NCI-H446 (cell line): ENCODE results near the gene JAG1.

Experiments used
- DNase-seq, 2 experiments: peaks; one replicate each; lab custom pipeline; 2025; lab: John Stamatoyannopoulos, UW

Gene JAG1

DNA sequence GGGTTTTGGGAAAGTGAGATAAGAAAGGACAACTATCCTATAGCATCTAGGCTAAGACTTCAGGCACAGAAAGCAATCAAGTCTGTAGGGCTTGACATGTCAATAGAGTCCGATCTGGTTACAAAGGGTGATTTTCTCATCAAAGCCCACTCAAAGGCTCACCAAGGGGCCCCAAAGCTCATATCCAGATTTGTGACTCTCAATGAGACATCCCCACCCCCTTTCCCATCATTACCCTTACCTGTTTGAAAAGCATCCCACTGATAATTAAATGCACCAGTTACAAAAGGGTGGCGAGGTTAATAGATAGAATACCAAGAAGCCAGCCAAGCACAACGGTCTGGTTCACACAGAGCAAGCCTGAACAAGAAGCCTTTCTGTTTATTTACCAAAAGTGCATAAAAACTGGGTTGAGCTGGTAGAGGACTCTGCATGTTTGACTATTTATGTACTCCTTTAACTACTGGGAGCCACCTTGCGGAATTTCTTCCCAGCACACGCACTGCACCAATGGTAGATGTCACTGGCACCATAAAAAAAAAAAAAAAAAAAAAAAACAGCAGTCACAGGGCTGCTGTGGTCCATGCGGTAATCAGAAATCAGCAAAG lies 6.1 kb downstream of the JAG1 start:
- no peak for DNase-seq

DNA sequence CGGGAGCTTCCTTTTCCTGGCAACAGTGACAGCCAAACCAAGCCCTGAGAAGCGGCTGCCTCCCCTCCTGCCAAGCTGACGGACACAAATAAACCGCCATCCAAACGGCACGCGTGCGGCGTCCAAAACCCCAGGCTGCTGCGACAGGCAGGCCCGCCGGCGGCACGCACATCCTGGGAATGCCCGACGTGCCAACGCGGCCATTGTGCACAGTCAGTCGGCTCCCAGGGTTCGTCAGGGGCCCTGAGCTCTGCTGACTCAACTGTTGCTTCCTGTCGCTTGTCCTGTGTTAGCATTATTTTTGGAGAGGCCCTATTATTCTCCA lies 6.8 kb downstream of the JAG1 start:
- DNase-seq = peak; percentile 58 to 84

DNA sequence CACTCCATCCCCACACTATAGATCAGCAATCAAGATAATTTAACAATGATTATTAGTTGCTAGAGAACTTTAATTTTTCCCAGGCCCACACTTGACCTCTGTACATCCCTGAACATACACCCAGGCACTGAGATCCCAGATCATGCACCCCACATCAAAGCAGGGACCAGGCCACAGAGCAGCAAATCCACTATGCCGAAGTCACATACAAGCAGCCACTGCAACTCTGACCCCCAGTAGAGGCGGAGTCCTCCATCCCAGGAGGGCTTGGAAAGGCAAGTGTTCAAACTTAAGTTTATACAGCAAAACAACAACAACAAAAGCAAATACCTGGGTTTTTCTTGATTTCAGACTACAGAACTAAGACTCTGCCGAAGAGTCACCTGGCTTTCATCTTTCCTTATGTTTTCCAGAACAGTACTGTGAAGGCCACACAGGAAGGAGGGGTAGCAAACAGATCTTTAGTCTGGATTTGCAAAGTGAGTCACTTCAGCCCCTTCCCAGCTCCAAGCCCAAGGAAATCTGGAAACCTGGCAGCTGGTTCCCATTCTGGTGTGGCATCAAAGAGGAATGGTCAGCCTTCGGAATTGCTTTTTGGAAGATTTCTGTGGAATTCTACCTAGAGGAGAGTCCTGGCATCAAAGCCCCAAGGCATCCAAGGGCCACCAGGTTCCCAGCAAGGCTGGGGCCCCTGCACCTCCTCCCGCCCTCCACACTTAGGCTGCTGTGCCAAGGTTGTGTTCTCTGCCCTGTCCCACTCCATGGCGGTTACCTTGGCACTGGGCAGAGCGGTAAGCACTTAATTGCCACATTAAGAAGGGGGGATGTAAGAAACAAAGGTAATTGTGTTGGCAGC lies 7.3 kb downstream of the JAG1 start:
- peak in 1 of 2 experiments; percentile 55 for DNase-seq

- no peak for DNase-seq
These were observed 8.0 kb downstream of the JAG1 start for GRCh38 chr20:10665791-10666190.

GRCh38 chr20:10665027-10665561 lies 8.7 kb downstream of the JAG1 start:
- DNase-seq = no peak

DNA sequence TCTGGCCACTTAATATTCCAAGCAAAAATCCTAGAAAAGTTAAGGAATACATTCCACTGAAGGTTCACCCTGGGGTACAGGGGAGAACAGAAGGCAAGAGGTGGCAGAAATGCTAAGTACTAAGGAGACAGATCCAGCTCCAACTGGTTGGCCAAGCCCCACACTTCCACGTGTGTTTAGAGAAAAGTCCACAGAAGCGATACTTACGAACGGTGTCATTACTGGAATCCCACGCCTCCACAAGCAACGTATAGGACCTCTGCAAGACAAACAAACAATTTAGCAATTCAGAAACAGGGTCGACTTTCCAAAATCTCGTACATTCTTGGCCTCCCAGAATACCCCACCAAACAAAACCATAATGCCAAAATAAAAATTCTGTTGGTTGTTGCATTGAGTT lies 10.0 kb downstream of the JAG1 start:
- DNase-seq = no peak

DNA sequence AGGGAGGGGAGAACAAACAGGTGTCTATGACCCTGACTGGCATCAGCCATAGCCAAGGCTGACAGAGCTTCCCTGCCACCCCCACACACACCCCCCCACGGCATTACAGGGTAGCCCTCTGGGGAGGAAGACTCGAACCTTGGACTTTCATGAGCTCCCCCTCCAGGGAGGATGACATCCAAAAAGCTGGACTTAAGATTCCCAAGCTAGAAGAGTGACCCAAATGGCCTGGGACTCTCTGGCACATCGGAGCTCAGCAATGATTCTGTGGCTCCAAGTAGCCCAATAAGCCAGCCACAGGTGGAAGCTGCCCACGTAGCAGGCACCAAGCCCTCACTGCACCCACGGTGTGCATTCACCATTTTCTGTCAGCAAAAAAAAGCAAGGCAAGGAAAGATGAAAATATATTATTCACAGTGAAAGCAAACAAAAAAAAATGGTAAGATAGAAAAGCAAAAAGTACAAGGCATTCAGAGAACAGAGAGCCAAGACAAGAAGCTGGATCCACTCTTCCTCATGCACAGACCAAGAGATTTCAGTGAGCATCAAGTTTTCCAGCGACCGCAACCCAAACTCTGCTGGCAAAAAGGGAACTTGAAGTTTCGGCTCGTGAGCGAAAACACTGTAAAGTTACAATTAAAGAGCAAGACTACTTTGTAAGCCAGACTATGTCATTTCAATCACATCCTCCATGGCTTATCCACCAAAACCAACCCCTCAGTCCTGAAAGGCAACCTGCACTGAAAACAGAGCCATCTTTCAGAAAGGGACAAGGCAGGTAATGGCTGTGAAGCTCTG lies 10.9 kb downstream of the JAG1 start:
- DNase-seq = no peak

DNA sequence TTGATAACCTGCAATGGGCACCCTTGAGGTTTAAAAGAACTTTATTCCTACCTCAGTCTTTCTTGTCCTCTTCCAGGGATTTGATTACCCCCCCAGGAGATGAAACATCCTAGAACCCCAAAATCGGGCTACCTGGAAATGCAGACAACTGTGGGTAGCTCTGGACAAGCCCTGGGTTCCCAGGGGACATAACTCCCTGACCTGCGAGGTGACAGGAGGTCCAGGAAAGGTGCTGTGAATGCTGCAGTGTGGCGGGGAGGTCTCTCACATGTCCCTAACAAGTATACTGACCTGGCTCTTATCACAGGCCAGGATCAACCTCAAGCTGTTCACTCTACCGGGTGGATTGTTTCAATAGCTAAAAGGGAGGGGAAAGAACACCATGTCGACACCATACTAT lies 11.6 kb downstream of the JAG1 start:
- no peak for DNase-seq

GRCh38 chr20:10661261-10661660 lies 12.5 kb downstream of the JAG1 start:
- DNase-seq = no peak

- no peak for DNase-seq
These were observed 13.1 kb downstream of the JAG1 start for GRCh38 chr20:10660661-10661060.

DNA sequence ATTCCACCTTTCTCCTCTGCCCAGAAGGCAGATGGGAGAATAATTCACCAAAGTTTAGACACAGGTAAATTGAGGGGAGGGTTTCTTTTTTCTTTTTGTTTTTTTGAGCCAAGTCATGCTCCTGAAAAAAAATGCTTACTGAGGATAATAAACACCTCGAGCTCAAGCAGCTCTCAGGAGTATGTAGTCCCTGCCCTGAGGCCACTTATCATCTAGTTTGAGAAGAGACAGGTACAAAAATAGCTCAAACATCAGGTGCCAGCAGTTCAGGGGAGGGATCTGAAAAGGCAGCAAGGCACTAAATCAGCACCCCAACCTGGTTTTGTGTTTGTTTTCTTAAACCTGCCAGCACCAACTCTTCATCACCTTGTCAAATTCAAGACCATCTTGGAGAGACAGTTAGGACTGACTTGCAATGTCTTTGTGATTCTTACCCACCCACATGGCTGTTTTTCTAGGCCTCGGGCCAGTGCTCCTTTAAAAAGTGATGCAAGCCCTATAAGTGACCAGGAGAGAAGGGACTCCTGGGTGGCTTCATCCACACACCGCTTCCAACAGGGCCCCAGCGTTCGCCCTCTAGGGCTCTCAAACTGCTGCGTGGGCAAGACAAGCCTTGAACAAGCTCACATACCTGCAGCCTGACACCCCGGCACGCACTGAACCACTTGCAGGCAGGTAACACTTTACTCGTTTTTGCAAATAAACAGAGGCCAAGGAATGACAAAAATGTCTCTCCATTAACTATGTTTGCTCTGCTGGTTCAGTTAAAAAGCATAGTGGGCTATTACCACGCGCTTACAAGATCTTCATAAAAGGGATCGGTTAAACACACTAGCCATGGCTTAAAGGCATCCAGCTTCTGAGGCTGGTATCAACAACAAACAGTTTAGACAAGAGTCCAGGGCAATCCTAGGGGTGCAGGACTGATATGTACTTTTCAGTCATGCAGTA lies 13.9 kb downstream of the JAG1 start:
- DNase-seq = no peak

DNA sequence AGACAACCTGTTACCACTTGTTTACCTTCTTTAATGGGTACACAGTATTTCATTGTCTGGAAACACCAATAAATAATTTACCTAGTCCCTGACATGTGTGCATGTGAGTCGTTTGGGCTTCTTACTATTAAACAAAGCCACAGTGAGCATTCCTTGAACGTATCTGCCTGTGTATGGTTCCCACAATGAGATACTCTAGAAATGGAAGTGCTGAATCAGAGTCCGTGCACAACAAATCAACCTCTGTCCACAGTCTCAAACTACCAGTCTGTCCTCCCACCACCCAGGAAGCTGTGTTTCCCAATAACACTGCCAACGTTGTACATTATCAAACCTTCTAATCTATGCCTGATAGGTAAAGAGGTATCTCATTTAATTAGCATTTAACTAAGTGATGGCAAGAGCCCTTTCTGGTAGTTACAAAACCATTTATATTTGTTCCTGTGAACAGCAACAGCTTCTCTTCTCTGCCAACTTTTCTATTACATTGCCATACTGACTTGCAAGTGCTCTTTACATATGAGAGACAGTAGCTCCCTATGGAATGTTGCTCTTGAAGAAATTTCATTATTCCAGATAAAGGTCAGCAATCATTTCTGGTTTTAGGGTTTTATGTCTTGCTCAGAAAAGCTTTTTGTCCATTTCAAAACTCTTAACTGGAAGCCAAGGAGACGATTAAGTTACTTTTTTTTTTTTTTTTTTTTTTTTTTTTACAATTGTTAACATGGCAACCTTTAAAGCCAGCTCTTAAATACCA lies 14.7 kb downstream of the JAG1 start:
- DNase-seq = no peak

DNA sequence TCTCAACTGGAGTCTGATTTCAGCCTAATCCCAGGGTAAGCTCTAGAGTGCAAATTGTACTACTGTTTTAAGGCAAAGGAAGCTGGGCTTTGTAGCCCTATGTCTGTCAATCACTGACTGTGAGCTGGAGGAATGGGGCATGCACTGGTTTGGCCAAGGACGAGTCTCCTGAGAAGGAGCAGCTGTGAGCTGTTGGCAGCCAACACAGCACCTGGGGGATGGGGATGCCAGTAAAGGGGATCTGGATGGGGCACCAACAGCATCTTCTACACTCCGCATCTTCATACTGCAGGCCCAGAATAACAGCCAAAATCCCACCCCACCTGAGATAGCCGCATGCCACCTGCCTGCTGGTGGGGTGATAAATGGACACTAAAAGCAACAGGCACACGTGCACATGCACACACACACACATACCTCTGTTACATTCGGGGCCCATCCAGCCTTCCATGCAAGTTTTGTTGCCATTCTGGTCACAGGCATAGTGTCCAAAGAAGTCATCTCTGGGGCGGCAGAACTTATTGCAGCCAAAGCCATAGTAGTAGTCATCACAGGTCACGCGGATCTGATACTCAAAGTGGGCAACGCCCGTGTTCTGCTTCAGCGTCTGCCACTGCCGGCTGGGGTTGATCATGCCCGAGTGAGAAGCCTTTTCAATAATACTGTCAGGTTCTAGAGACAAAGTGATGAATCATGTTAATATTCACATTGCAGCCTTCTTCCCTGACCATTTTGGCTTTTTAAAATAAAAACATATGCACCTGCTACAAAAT lies 15.6 kb downstream of the JAG1 start:
- peak in 1 of 2 experiments; percentile 35 for DNase-seq

GRCh38 chr20:10657453-10657852 lies 16.3 kb downstream of the JAG1 start:
- DNase-seq = no peak

GRCh38 chr20:10655720-10656669 lies 17.8 kb downstream of the JAG1 start:
- no peak for DNase-seq

GRCh38 chr20:10654630-10655029 lies 19.2 kb downstream of the JAG1 start:
- no peak for DNase-seq

DNA sequence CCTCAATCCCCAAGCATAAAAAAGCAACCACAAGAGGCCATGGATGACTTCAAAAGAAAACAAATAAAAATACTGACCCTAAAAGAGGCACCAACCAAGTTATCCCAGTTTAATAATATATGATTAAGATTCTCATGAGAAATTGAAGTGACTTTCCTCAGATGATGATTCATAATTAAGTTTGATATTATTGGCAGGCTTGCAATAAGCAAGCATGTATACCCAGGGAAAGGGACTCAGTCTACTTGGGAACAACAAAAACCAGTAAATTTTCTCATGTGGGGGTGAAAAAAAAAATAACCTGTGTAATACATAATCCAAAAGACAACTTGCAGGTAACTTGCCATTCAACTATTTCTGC lies 19.6 kb downstream of the JAG1 start:
- DNase-seq = no peak

GRCh38 chr20:10653599-10654249 lies 20.1 kb downstream of the JAG1 start:
- DNase-seq = no peak
